NCI-H2081 treated with DMSO at 0.1 percent for 48 hours (cell line): ENCODE results near the gene GLT8D2.

Experiments
- DNase-seq: peaks from one replicate; lab custom pipeline; 2025; lab: John Stamatoyannopoulos, UW

GLT8D2 gene

GRCh38 chr12:103948746-103949406, 101.1 kb downstream of the GLT8D2 start:
- DNase-seq: no peak

GRCh38 chr12:103947871-103948555, 102.0 kb downstream of the GLT8D2 start:
- no peak for DNase-seq

GRCh38 chr12:103944964-103945363, 105.0 kb downstream of the GLT8D2 start:
- DNase-seq: no peak
